Liver (tissue), 9 donors: ENCODE results near the gene GRM2. TPM values are rescaled to one million over a fixed set of nuclear protein-coding genes. Genes with fewer than 3 reads are reported as not detected.

ENCODE experiments used
- DNase-seq: peaks from one replicate; pipeline ENCODE4 v3.0.0-alpha.2; 2017; ENCODE audit warnings: low spot score
- H3K27ac ChIP-seq, 2 donors: one replicate each; pipeline ENCODE4 v1.7.0; 2013; ENCODE audit warnings: inconsistent platforms in 2 of 2, low read length in 2 of 2, control low read depth in 1 of 2, low read depth in 1 of 2, mild to moderate bottlenecking in 1 of 2
- H3K27me3 ChIP-seq, 4 donors: one replicate each; pipeline versions ENCODE4 v1.6.1 to v1.7.0; 2013; ENCODE audit warnings: low read length in 3 of 4, inconsistent platforms in 1 of 4, mild to moderate bottlenecking in 1 of 4, moderate library complexity in 1 of 4; ENCODE audit not compliant: control insufficient read depth in 4 of 4, insufficient read depth in 4 of 4
- H3K36me3 ChIP-seq, 4 donors: one replicate each; pipeline versions ENCODE4 v1.6.1 to v1.7.0; 2013; ENCODE audit warnings: low read length in 3 of 4, mild to moderate bottlenecking in 3 of 4, low read depth in 1 of 4, moderate library complexity in 1 of 4; ENCODE audit not compliant: control insufficient read depth in 4 of 4, insufficient read depth in 3 of 4
- H3K4me1 ChIP-seq, 4 donors: one replicate each; pipeline versions ENCODE4 v1.6.1 to v1.7.0; 2013; ENCODE audit warnings: low read length in 3 of 4, mild to moderate bottlenecking in 3 of 4, moderate library complexity in 1 of 4; ENCODE audit not compliant: control insufficient read depth in 4 of 4, insufficient read depth in 4 of 4
- H3K4me3 ChIP-seq, 3 donors: one replicate each; pipeline versions ENCODE4 v1.6.1 to v1.7.0; 2013; ENCODE audit warnings: low read length in 3 of 3, control low read depth in 1 of 3, low read depth in 1 of 3, mild to moderate bottlenecking in 1 of 3
- H3K9ac ChIP-seq, 2 donors: one replicate each; pipeline ENCODE4 v1.7.0; 2013; ENCODE audit warnings: low read length in 2 of 2, mild to moderate bottlenecking in 2 of 2, moderate library complexity in 2 of 2, control low read depth in 1 of 2, low read depth in 1 of 2
- H3K9me3 ChIP-seq, 4 donors: one replicate each; pipeline versions ENCODE4 v1.6.1 to v1.7.0; 2013; ENCODE audit warnings: low read length in 3 of 4; ENCODE audit not compliant: control insufficient read depth in 4 of 4
- ATF3 ChIP-seq: IDR thresholded peaks from 2 replicates; pipeline ENCODE4 v1.6.1; 2016; ENCODE audit warnings: antibody characterized with exemption
- FOXA1 ChIP-seq: IDR thresholded peaks from 2 replicates; pipeline ENCODE4 v1.6.1; 2016; ENCODE audit warnings: antibody characterized with exemption
- FOXA2 ChIP-seq: IDR thresholded peaks from 2 replicates; pipeline ENCODE4 v1.6.1; 2016; ENCODE audit warnings: antibody characterized with exemption
- GABPA ChIP-seq, 2 donors: IDR thresholded peaks in 1 of 2; conservative IDR thresholded peaks in 1 of 2; 2 replicates each; pipeline ENCODE4 v1.6.1; 2016; ENCODE audit warnings: antibody characterized with exemption in 2 of 2, mild to moderate bottlenecking in 1 of 2, moderate library complexity in 1 of 2
- HNF4A ChIP-seq, 2 donors: conservative IDR thresholded peaks; 2 replicates each; pipeline ENCODE4 v1.6.1; 2016; ENCODE audit warnings: antibody characterized with exemption in 2 of 2, mild to moderate bottlenecking in 2 of 2
- HNF4G ChIP-seq: IDR thresholded peaks from 2 replicates; pipeline ENCODE4 v1.6.1; 2016; ENCODE audit warnings: antibody characterized with exemption
- JUND ChIP-seq, 2 donors: IDR thresholded peaks; 2 replicates each; pipeline ENCODE4 v1.6.1; 2016; ENCODE audit warnings: antibody characterized with exemption in 2 of 2
- NR2F2 ChIP-seq: IDR thresholded peaks from 2 replicates; pipeline ENCODE4 v1.6.1; 2016; ENCODE audit warnings: antibody characterized with exemption
- RAD21 ChIP-seq, 2 donors: IDR thresholded peaks; 2 replicates each; pipeline ENCODE4 v1.6.1; 2016; ENCODE audit warnings: antibody characterized with exemption in 2 of 2, mild to moderate bottlenecking in 2 of 2
- REST ChIP-seq: IDR thresholded peaks from 2 replicates; pipeline ENCODE4 v1.6.1; 2016; ENCODE audit warnings: antibody characterized with exemption, mild to moderate bottlenecking
- SP1 ChIP-seq: IDR thresholded peaks from 2 replicates; pipeline ENCODE4 v1.6.1; 2018; ENCODE audit warnings: antibody characterized with exemption, mild to moderate bottlenecking
- TAF1 ChIP-seq: conservative IDR thresholded peaks from 2 replicates; pipeline ENCODE4 v1.6.1; 2016; ENCODE audit warnings: antibody characterized with exemption, mild to moderate bottlenecking
- YY1 ChIP-seq: IDR thresholded peaks from 2 replicates; pipeline ENCODE4 v1.6.1; 2016; ENCODE audit warnings: antibody characterized with exemption, mild to moderate bottlenecking
- whole genome bisulfite sequencing: extraction: QIAGEN DNeasy Blood & Tissue Kit; methylation state at CpG from one replicate; pipeline ENCODE4 v1.1.7; 2013; 5-methylcytosine and 5-hydroxymethylcytosine counted together
- polyA plus RNA-seq, 2 donors: library from polyadenylated mRNA; stranded (reverse) in 1 of 2; unstranded in 1 of 2; fragments of 200-250 nt in 1 of 2; fragments of >200 nt in 1 of 2; fragmentation: Nextera tagmentation in 1 of 2; extraction: Ambion mirVana in 1 of 2; gene quantifications; one replicate each; pipeline versions ENCODE4 v1.2.1 to v1.2.3, GENCODE V29; 2013 to 2015
- total RNA-seq, 2 donors: library from RNA; depleted of rRNA; stranded (reverse); fragments of >200 nt; gene quantifications; one replicate each; pipeline ENCODE4 v1.2.3, GENCODE V29; 2014
- TF ChIP-seq, protein P1 (sequence below): IDR thresholded peaks from 2 replicates; pipeline ENCODE4 v1.6.1; 2016; ENCODE audit warnings: antibody characterized with exemption
- TF ChIP-seq, protein P2 (sequence below): IDR thresholded peaks from 2 replicates; pipeline ENCODE4 v1.6.1; 2016; ENCODE audit warnings: antibody characterized with exemption
- TF ChIP-seq, protein P3 (sequence below): fragments of 150-350 bp; IDR thresholded peaks from 2 replicates; pipeline ENCODE4 v1.5.1; 2017; ENCODE audit warnings: improper control_type of control experiment, low read depth, low read length; ENCODE audit not compliant: missing input control
- donor health status: healthy.
- donor health status: healthy.
- donor health status: healthy.
- donor health status: healthy.
- donor health status: healthy.

Gene GRM2
- total and polyA plus RNA-seq, 4 donors, result 0.02 to 0.08 TPM; not detected in 2

DNA sequence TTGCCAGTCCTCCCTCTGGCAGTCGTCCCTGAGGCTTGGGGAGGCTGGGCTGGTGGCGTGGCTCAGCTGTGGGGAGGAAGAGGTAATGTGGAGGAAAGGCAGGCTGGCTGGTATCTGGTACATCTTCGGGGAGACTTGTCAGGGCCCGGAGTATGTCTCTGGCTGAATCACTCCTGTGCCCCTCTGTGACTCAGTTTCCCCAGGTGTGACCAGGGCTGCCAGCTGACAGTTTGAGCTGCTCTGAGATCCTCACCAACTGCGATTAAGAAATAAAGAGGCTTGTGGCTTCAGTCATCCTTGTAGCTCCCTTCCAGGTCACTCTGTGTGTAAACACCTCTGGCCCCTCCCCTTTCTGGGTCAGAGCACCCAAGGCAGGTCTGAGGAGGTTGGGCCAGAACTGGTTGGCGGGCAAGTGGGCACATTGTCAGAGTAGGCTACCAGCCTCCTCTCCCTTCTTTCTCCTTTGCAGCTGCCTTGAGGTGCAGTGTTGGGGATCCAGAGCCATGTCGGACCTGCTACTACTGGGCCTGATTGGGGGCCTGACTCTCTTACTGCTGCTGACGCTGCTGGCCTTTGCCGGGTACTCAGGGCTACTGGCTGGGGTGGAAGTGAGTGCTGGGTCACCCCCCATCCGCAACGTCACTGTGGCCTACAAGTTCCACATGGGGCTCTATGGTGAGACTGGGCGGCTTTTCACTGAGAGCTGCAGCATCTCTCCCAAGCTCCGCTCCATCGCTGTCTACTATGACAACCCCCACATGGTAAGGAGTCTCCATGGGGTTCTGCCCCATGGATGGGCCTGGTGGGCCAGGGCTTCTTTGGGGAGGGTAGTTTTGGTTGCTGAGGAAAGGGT lies 32.8 kb upstream of the GRM2 start:
- Histone ChIP-seq H3K9me3 (no peaks in the 10 kb centered on the region), H3K4me3 (no peak overlapping the region), H3K9ac (no peak overlapping the region), H3K27ac (no peak overlapping the region), H3K27me3 (no peaks in the 10 kb centered on the region), H3K4me1 (peaks cover 4 to 43% (median 36%) of the 10 kb centered on the region in 4 donors), H3K36me3 (peaks cover 0 to 22% (median 2%) of the 10 kb centered on the region in 4 donors)
- 89% methylated on average over 14 of the region's 14 CpGs for WGBS
- DNase-seq, result no peak
- TF ChIP-seq NR2F2 (no peak), FOXA2 (no peak), GABPA (IDR thresholded peaks at IDR 0.05 in 1 of 2, conservative IDR thresholded peaks at IDR 0.05 in 1 of 2) (no peak), HNF4A (conservative IDR thresholded peaks at IDR 0.05) (no peak), REST (no peak), RAD21 (IDR thresholded peaks at IDR 0.05) (no peak), ATF3 (no peak), FOXA1 (no peak), SP1 (no peak), HNF4G (no peak), JUND (IDR thresholded peaks at IDR 0.05) (no peak)
- TF ChIP-seq, protein P1, sequence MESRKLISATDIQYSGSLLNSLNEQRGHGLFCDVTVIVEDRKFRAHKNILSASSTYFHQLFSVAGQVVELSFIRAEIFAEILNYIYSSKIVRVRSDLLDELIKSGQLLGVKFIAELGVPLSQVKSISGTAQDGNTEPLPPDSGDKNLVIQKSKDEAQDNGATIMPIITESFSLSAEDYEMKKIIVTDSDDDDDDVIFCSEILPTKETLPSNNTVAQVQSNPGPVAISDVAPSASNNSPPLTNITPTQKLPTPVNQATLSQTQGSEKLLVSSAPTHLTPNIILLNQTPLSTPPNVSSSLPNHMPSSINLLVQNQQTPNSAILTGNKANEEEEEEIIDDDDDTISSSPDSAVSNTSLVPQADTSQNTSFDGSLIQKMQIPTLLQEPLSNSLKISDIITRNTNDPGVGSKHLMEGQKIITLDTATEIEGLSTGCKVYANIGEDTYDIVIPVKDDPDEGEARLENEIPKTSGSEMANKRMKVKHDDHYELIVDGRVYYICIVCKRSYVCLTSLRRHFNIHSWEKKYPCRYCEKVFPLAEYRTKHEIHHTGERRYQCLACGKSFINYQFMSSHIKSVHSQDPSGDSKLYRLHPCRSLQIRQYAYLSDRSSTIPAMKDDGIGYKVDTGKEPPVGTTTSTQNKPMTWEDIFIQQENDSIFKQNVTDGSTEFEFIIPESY, result no peak
- TF ChIP-seq, protein P2, sequence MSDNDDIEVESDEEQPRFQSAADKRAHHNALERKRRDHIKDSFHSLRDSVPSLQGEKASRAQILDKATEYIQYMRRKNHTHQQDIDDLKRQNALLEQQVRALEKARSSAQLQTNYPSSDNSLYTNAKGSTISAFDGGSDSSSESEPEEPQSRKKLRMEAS, result no peak
- TF ChIP-seq, protein P3, sequence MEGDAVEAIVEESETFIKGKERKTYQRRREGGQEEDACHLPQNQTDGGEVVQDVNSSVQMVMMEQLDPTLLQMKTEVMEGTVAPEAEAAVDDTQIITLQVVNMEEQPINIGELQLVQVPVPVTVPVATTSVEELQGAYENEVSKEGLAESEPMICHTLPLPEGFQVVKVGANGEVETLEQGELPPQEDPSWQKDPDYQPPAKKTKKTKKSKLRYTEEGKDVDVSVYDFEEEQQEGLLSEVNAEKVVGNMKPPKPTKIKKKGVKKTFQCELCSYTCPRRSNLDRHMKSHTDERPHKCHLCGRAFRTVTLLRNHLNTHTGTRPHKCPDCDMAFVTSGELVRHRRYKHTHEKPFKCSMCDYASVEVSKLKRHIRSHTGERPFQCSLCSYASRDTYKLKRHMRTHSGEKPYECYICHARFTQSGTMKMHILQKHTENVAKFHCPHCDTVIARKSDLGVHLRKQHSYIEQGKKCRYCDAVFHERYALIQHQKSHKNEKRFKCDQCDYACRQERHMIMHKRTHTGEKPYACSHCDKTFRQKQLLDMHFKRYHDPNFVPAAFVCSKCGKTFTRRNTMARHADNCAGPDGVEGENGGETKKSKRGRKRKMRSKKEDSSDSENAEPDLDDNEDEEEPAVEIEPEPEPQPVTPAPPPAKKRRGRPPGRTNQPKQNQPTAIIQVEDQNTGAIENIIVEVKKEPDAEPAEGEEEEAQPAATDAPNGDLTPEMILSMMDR, result no peak

DNA sequence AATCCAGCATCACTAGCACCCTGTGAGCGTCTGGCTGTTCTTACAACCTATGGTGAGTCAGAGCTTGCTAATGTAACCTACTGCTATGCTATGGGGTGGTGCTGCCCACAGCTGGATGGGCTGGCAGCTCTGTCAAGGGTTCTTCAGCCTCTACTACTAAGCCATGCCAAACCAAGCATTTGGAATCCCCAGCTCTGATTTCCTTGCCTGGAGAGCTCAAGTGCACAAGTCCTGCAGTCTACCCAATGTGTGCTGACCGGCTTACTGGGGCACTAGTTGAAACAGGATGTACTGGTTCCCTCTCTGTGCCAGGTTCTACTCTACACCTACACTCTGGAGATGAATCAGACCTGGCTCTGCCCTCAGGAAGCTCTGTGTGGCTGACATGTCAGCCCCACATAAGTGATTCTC lies 31.7 kb upstream of the GRM2 start:
- H3K27me3 ChIP-seq, result no peaks in the 10 kb centered on the region
- no peak overlapping the region for H3K27ac ChIP-seq
- H3K36me3 ChIP-seq, result peaks cover 0 to 22% (median 2%) of the 10 kb centered on the region in 4 donors
- peaks cover 4 to 32% (median 29%) of the 10 kb centered on the region in 4 donors for H3K4me1 ChIP-seq
- TF ChIP-seq YY1 (no peak), FOXA1 (no peak), NR2F2 (no peak), REST (no peak), ATF3 (no peak), TAF1 (no peak)
- TF ChIP-seq, protein P1, result no peak
- H3K4me3 ChIP-seq, result no peak overlapping the region
- DNase-seq, result no peak
- WGBS, result 92% methylated on average over 2 of the region's 2 CpGs
- H3K9me3 ChIP-seq, result no peaks in the 10 kb centered on the region
- no peak overlapping the region for H3K9ac ChIP-seq
